COLO829 (cell line): ENCODE measurements around the gene CAMK4.

Experiments
- DNase-seq: peaks from one replicate; pipeline ENCODE4 v3.0.0; 2012; ENCODE audit warnings: low spot score

CAMK4 gene

GRCh38 chr5:111223787-111224560 is at the start of gene CAMK4:
TSS of gene CAMK4 (plus strand) at chr5:111224384. CDS start at chr5:111224484, 100 bp downstream.
- no peak for DNase-seq

- no peak for DNase-seq
Observed at GRCh38 chr5:111183064-111183463, 41.1 kb upstream of the CAMK4 start.

GRCh38 chr5:111187079-111187478 is 37.1 kb upstream of the CAMK4 start:
- DNase-seq = no peak

GRCh38 chr5:111194053-111194452 is 30.1 kb upstream of the CAMK4 start:
- no peak for DNase-seq

GRCh38 chr5:111194925-111195324 is 29.3 kb upstream of the CAMK4 start:
- no peak for DNase-seq

GRCh38 chr5:111197523-111197922 is 26.7 kb upstream of the CAMK4 start:
- no peak for DNase-seq

- no peak for DNase-seq
Observed at GRCh38 chr5:111198281-111198966, 25.8 kb upstream of the CAMK4 start.

- no peak for DNase-seq
Observed at GRCh38 chr5:111200828-111201227, 23.4 kb upstream of the CAMK4 start.

GRCh38 chr5:111201705-111202104 is 22.5 kb upstream of the CAMK4 start:
- no peak for DNase-seq

GRCh38 chr5:111211341-111211740 is 12.8 kb upstream of the CAMK4 start:
- DNase-seq = no peak

- no peak for DNase-seq
Observed at GRCh38 chr5:111214052-111214742, 10.0 kb upstream of the CAMK4 start.

- DNase-seq = no peak
Observed at GRCh38 chr5:111215971-111216370, 8.2 kb upstream of the CAMK4 start.

GRCh38 chr5:111221139-111221538 is 3.0 kb upstream of the CAMK4 start:
- no peak for DNase-seq

GRCh38 chr5:111223101-111223786 is 940 bp upstream of the CAMK4 start:
- DNase-seq = no peak

- DNase-seq = no peak
Observed at GRCh38 chr5:111224561-111225345, 569 bp downstream of the CAMK4 start.

- DNase-seq = no peak
Observed at GRCh38 chr5:111225926-111226325, 1.7 kb downstream of the CAMK4 start.

- no peak for DNase-seq
Observed at GRCh38 chr5:111226556-111226955, 2.4 kb downstream of the CAMK4 start.

- DNase-seq = no peak
Observed at GRCh38 chr5:111227226-111227782, 3.1 kb downstream of the CAMK4 start.

GRCh38 chr5:111227801-111228200 is 3.6 kb downstream of the CAMK4 start:
- no peak for DNase-seq

GRCh38 chr5:111228520-111229220 is 4.5 kb downstream of the CAMK4 start:
- DNase-seq = no peak
